Keratinocyte (primary cell): ENCODE data around the gene LEKR1.

ENCODE experiments used
- CTCF ChIP-seq, 3 experiments: IDR thresholded peaks in 1 of 3; conservative IDR thresholded peaks in 1 of 3; optimal IDR thresholded peaks in 1 of 3; 2 replicates in 2 of 3; 3 replicates in 1 of 3; pipeline versions ENCODE3 to v1.5.1; 2011; ENCODE audit warnings: low read length in 3 of 3, mild to moderate bottlenecking in 3 of 3, moderate library complexity in 2 of 3, control low read depth in 1 of 3, inconsistent platforms in 1 of 3; ENCODE audit not compliant: insufficient read depth in 2 of 3; ENCODE audit errors: extremely low read depth in 1 of 3
- EZH2 ChIP-seq: IDR thresholded peaks from one replicate; pipeline ENCODE4 v1.6.1; 2012; ENCODE audit warnings: inconsistent platforms, mild to moderate bottlenecking, low read length, moderate library complexity

DNA sequence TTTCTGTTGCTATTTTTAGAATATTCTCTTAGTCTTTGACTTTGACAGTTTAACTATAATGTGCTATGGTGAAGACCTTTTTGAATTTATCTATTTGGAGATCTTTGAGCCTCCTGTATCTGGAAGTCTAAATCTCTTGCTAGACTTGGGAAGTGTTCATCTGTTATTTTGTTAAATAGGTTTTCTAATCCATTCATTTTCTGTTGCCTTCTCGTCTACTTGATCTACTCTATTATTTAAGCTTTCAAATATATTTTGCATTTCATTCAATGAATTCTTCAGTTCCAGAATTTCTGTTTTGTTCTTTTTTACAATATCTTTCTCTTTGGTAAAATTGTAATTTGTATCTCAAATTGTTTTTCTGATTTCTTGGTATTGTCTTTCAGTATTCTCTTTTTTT lies 47.8 kb downstream of the LEKR1 start:
- no peak for TF ChIP-seq CTCF (optimal IDR thresholded peaks at IDR 0.05 in 1 of 3, IDR thresholded peaks at IDR 0.05 in 1 of 3, conservative IDR thresholded peaks at IDR 0.05 in 1 of 3; ENCODE audit: extremely low read depth in 1 of 3, insufficient read depth in 2 of 3, low read length in 3 of 3)
- no peak for TF ChIP-seq EZH2
